RWPE1 (cell line): ENCODE data around the gene SMAD7.

Source experiments
- CTCF ChIA-PET: fragments of 350-600 bp; sonication (Branson Sonifier 250); formaldehyde crosslinking; extraction: SDS; loops from one replicate; lab custom pipeline; 2021; lab: Yijun Ruan, JAX
- POLR2A ChIA-PET: fragments of 400-600 bp; formaldehyde crosslinking; extraction: SDS; loops from one replicate; lab custom pipeline; 2020; ENCODE audit warnings: antibody characterized with exemption; ENCODE audit not compliant: low non-redundant PET; lab: Yijun Ruan, JAX
- DNase-seq: peaks from one replicate; pipeline ENCODE4 v3.0.0; 2012; ENCODE audit warnings: low spot score
- H3K27ac ChIP-seq: fragments of 450-650 bp; 2 replicates; pipeline ENCODE4 v1.5.1; 2017
- CTCF ChIP-seq: fragments of 450-650 bp; conservative IDR thresholded peaks from 2 replicates; pipeline ENCODE4 v1.5.1; 2017; ENCODE audit warnings: low read depth, mild to moderate bottlenecking

The SMAD7 gene

GRCh38 chr18:48922801-48923730 lies 27.7 kb downstream of the SMAD7 start:
- POLR2A ChIA-PET, result no interaction called here
- DNase-seq, result peak; percentile 33
- peak overlapping the region; percentile 88 for H3K27ac ChIP-seq
- TF ChIP-seq CTCF, result no peak
- CTCF ChIA-PET, result interaction anchor here (0.6 kb wide), 1 partner anchor 29 kb away, joined by 3 read pairs; no protein-coding TSS in a partner anchor

- DNase-seq, result no peak
- peak overlapping the region; percentile 88 for H3K27ac ChIP-seq
- POLR2A ChIA-PET, result no interaction called here
- CTCF ChIA-PET, result no interaction called here
- TF ChIP-seq CTCF, result no peak
Observed at GRCh38 chr18:48922226-48922800, 28.5 kb downstream of the SMAD7 start.

- DNase-seq, result no peak
- POLR2A ChIA-PET, result no interaction called here
- H3K27ac ChIP-seq, result peak overlapping the region; percentile 88
- CTCF ChIA-PET, result no interaction called here
- no peak for TF ChIP-seq CTCF
Observed at GRCh38 chr18:48921305-48922225, 29.2 kb downstream of the SMAD7 start.

DNA sequence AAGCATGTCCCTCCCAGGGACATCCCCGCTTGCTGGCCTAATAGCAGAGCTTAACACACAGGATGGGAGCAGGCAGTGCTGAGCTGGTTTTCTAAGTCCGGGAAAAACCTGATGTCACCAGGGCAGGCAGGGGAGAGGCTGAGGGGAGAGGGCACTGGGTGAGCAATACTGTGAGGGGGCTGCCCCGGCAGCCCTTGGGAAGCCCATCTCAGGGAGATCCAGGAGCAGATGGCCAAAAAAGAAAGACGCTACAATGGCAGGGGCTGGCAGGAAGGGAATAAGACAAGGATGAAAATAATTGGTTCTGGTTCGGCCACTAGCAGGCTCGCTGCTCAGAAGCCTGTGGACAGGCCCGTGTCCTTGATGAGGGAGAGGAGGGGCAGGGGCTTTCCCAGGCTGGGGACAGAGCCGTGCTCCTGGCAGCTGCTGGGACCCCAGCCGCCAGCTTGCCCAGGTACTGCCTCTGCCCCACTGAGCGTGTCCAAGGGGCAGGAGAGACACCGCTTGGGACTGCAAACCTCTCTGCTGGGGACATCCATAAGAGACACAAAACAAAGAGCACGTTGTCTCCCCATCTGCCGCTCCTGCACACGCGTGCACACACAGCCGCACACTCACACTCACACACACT lies 30.2 kb downstream of the SMAD7 start:
- ChIA-PET POLR2A (no interaction called here), CTCF (no interaction called here)
- TF ChIP-seq CTCF, result no peak
- peak overlapping the region; percentile 88 for H3K27ac ChIP-seq
- DNase-seq, result no peak

DNA sequence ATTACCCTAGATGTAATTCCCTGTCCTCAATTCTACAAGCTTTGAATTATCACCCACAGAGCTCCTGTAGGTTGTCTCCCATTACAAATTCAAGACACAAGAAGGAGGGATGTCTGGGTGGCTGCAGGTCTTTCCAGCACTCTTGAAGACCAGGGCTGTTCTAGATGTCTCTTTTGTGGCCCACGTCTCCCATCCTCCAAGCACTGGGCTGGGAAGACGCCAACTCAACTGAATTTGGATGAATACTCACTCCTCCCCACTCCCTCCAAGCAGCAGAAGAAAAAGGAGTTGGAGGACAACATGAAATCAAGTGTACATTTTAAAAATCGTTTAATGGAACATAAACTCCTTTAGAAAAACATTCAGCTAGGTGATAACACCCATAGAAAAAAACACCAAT lies 31.2 kb downstream of the SMAD7 start:
- DNase-seq, result no peak
- H3K27ac ChIP-seq, result no peak overlapping the region
- ChIA-PET CTCF (no interaction called here), POLR2A (no interaction called here)
- TF ChIP-seq CTCF, result no peak
